Stimulated activated CD4-positive, alpha-beta T cell treated with anti-CD3 and anti-CD28 coated beads, Interleukin-15, amount 100 ng/mL, for 48 hours (primary cell): ENCODE measurements around the gene NOTCH3.

Experiments
- DNase-seq, 2 donors: peaks; one replicate each; pipeline ENCODE4 v3.0.0-alpha.2; 2020; ENCODE audit warnings: low read depth in 2 of 2

Gene NOTCH3

DNA sequence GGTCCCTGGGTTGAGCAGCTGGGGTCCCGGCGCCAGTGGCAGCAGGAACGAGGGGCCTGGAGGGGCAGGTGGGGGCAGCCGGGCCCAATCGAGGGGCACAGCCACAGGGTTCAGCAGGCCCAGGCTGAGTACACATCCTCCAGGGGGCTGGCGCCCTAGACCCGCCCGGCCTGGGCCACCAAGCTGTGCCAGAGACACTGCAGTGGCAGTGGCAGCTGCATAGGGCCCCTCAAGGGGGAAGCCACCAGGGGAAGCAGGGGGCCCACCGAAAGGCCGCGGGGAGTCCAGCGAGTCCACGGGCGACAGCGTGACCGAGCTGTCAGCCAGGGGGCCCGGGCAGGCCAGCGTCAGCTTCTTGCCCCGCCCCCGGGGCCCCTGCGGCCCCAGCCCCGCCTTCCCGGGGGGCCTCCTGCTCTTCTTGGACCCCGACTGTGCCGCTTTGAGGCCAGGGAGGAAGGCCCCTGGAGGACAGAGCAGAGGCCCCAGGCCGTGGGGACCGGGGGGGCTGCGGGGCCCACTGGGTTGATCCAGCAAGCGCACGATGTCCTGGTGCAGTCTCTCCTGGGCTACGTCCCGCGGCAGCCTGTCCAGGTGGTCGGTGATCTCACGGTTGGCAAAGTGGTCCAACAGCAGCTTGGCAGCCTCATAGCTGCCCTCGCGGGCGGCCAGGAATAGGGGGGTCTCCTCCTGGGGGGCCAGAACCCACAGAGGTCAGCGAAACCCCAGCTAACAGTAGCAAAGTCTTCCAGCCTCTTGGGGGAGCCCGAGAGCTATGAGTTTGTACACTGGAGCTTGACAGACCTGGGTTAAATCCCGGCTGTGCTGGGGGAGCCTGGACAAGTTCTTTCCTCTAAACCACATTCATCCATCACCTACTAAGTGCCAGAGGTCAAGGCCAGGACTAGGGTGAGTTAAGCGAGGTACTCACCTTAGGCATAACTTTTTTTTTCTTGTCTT, 39.5 kb downstream of the NOTCH3 start:
- DNase-seq: no peak

DNA sequence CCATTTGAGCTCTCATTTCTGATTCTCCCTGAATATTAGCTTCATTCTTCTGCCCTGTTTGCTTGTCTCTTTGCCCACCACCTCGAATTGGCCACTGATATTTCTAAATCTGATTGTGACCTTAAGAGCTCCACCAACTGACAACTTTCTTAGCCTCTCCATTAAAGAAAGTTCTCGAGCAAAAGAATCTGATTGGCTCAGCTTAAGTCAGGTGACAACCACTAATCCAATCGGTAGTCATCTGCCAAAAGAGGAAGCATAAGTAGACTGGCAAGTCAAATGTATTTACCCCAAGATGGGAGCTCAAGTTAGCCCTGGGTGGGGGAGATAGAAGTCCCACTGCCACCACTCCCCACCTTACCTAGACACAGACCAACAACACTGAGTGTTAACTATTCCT, 41.5 kb downstream of the NOTCH3 start:
- no peak for DNase-seq

DNA sequence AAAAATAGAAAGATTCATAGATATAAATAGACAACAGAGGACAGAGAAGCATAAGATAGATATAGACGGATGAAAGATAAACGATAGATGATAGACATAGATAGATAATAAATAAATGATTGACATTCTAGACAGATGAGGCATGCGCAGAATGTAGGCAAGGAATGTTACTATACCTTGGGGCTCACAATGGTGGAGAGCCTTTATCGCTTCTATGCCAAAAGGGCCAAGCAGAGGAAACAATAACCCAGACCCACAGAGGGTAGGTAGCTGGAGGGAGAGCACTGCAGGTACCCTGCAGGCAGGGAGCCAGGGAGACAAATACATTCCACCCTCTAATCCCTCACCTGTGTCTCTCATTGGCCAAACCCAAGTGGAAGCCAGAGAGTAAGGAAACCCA, 44.4 kb downstream of the NOTCH3 start:
- no peak for DNase-seq

DNA sequence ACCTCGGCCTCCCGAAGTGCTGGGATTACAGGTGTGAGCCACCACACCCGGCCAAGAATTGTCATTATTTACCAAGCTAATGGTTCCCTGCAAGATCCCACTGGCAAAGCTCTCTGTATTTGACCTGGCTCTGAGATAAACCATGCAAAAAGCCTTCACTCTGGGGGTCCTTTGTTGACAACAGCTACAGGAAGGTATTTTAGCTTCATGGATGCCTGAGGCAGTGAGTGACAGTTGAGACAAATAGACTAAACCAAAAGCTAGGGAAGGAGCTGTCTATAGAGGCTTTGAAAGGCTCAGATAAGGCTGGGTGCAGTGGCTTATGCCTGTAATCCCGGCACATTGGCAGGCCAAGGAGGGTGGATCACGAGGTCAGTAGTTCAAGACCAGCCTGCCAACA, 45.5 kb downstream of the NOTCH3 start:
- DNase-seq: no peak

DNA sequence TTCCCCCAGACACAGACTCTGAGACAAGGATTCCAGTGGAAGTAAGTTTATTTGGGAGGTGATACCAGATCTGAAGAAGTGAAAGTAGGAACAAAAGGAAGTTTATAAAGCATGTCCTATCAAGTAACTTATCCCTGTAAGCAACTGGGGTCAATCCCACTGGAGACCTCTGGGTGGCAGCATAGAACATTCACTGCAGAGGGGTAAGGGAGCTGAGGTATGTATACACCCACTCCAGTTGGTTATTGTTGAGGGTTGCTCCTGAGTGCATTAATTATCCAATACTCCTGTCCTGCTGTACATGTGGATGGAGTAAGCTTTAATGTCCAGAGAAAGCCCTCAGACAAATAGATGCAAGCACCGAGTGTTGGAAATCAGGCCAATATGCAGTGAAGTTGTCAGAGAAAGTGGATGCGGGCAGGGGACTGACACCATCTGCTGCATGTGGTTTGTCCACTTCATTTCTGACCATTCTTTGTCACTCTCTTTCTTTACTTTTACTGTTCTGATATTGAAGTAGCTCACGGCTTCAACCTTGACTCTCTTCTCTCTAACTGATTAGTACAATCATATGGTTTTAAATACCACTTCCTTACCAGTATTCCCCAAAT, 46.7 kb downstream of the NOTCH3 start:
- peak; percentile 11 to 38 for DNase-seq

DNA sequence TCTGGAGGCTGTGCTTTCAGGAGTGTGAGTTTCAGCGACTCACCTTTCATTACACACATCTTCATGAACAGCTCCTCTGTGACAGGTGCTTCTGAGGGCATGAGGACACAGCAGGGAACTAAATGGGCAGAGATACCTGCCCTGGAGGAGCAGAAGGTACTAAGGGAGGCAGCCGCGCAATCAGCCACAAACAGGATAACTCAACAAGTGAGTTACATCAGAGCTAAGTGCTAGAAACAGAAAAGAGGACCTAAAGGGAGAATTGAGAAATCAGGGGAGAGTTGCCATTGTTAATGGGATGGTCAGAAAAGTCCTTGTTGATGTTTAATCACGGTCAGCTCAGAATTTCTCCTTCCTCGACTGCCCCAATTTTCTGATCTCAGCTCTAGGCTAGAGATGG, 51.1 kb downstream of the NOTCH3 start:
- no peak for DNase-seq

DNA sequence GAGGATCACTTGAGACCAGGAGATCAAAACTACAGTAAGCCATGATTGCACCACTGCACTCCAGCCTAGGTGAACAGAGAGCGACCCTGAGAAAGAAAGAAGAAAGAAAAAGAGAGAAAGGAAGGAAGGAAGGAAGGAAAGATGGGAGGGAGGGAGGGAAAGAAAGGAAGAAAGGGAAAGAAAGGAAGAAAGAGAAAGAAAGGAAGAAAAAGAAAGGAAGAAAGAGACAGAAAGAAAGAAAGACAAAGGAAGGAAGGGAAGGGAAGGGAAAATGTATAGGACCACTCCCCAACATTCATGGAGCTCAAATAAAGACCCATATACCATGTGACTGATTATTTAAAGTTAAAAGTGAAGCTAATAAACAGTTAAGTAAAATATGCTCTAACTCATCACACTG, 53.7 kb downstream of the NOTCH3 start:
- no peak for DNase-seq

DNA sequence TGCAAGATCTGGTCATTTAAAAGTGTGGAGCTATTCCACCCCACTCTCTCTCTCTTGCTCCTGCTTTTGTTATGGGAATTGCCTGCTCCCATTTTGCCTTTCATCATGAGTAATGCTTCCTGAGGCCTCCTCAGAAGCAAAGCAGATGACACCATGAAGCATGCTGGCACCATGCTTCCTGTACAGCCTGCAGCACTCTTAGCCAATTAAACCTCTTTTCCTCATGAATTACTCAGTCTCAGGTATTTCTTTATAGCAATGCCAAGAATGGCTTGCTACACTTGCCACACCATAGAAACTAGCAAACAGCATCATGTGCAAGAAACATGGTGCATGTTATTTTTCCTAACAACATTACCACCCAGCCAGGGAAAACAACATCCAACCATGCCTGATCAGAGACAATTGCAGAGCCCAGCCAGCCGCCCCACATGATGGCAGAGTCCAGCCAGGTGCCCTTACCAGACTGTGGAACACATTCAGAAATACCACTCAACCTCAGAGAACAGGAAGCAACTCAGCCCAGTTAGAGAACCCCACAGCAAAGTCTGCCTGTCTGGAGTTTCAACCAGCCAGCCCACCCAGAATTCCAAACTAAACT, 56.6 kb downstream of the NOTCH3 start:
- no peak for DNase-seq

DNA sequence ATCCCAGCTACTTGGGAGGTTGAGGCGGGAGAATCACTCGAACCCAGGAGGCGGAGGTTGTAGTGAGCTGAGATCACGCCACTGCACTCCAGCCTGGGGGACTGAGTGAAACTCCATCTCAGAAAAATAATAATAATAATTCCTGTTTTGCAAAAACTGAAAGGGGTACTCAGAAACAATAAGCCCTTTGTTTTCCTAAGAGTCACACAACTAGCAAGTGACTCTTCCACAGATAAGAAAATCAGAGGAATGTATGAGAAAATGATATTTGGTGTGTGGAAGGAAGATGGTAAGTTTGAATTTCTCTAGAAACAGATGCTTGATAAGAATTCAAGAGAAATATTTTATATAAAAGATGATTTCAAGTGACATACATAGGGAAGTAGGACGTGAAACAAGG, 58.5 kb downstream of the NOTCH3 start:
- no peak for DNase-seq

DNA sequence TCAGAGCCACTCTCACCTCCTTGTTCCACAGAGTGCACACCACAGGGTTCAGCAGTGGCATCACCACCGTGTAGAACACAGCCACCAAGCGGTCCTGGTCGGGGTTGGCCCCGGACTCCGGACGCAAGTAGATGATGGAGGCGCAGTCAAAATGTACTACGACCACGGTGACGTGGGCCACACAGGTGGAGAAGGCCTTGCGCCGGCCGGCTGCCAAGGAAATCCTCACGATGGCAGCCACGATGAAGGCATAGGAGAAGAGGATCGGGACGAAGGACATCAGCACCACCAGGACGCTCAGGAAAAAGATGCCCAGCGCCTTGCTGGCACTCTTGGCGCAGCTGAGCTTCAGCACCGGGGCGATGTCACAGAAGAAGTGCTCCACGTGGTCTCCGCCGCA, 59.7 kb downstream of the NOTCH3 start:
- DNase-seq: no peak

DNA sequence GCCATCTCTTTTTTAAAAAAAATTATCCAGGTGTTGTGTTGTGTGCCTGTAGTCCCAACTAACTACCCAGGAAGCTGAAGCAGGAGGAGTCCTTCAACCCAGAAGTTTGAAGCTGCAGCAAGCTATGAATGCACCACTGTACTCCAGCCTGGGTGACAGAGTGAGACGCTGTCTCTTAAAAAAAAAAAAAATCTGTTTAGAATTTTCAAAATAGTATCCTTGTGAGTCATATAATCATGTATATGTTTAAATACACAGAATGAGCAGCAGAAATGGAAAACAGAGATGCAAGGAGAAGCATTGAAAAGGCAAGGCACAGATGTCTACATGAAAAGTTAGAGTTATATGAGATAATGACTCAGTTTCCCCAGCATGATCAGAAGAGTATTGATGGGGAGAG, 62.4 kb downstream of the NOTCH3 start:
- DNase-seq: no peak

DNA sequence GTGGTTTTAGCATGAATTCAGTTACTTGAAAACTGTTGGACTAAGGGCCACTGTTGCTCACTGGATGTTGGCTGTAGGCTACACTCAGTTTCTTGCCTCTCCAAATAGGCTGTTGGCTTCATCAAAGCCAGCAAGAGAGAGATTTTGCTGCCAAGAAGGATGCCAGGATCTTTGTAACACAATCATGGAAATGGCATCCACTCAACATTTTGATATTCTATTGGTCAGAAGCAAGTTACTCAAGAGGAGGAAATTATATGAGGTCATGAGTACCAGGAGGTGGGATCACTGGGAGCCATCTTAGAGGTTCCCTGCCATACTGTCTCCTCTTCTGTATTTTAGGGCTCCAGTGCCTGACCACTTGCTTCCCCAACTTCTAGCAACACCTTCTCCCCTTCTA, 63.0 kb downstream of the NOTCH3 start:
- DNase-seq: no peak

DNA sequence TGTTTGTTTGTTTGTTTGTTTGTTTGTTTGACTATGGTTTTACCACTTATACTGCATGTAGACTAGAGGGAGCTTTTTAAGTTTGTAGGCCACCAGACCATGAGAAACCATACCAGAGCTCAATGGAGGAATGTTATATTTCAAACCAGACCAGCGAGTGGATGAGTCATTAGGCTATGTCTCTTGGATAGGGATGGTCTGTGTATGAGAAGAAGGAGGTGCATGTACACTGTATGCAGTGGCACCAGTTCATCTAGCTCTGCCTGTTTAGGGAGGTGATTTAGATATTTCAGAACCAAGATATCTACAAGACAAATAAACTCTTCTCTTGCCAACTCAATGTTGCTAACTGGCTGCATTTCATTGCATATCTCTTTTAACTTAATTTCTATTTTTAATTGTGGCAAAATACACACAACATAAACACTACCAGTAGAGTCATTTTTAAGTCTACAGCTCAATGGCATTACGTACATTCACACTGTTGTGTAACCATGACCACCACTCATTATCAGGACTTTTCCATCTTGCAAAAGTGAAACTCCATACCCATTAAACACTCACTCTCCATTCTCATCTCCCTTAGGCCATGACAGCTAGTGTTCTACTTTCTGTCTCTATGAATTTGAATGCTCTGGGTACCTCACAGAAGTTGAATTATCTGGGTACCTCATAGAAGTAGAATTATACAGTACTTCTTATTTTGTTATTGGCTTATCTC, 64.4 kb downstream of the NOTCH3 start:
- no peak for DNase-seq

DNA sequence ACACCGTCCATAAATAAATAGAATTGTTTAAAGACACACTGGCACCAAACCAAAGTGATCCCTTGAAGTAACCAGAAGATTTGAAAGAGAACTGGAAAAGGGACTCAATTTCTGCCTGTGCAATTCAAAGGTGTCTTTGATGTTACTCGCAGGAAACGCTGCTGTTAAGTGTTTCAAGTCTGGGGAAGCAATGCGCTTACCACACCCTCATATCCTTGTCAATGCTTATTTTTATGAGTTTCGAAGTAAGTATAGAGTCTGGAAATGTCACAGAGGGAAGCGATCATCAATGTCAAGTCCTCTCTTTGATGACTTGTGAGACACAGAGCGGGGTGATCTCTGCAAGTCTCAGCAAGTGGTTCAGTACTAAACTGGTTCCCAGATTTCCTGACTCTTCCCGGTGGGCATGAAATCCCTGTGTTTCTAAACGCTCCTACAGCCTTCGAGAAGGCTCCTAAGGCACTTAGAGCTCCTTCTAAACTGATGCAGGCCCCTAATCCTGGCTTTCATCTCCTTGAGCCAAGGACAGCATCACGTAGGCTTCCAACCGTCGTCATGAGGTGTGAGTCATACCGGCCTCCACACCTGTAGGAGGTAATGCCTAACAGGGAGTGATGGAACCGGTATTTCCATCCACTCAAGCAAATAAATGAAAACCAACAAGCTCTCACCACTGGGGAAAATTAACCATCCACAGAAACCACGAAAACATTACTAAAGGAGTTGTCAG, 70.8 kb downstream of the NOTCH3 start:
- DNase-seq: peak; percentile 26 to 45

DNA sequence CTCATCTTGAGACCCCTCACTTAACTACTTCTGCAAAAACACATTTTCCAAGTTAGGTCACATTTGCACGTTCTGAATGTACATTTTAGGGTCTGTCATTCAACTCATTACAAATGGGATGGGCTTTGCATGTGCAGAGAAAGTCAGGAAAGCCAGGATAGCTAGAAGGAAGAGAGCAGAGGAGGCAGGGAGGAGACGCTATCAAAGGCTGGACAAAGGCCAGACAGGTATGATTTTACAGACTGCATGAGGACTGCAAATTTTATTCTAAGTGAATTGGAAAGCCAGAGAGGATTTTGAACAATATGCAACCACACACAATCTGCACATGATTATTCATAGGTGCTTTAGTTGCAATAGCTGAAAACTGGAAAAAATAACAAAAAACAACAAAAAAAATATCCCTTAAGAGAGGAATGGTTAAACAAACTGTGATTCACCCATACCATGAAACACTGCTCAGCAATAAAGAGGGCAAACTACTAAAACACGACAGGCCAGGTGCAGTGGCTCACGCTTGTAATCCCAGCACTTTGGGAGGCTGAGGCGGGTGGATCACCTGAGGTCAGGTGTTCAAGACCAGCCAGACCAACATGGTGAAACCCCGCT, 72.5 kb downstream of the NOTCH3 start:
- no peak for DNase-seq

DNA sequence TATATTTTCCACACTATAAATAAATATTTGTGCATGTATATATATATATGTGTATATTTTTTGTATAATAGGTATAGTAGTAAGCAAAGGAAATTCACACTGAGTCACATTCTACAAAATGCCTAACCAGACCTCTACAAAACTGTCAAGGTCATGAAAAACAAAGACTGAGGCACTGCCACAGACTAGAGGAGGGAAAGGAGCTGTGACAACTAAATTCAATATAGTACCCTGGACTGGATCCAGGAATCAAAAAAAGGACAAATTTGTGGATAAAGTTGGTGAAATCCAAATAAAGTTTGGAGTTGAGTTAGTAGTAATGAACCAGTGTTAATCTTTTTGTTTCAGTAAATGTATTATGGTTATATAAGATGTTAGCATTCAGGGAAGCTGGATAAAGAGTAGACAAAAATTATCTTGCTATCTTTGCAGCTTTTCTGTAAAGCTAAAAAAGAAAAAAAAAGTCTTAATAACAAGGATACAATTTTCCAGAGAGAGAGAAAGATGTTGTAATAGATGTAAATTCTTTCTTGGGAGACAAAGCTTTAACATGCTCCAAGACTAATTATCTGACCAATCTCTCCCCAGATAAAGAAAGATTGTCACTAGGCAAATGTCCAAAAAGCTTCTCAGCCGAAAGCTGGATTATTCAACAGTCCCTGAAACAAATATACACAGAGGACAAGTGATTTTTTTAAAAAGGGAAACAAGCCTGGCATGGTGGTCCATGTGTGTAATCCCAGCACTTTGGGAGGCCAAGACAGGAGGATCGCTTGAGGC, 74.5 kb downstream of the NOTCH3 start:
- no peak for DNase-seq

DNA sequence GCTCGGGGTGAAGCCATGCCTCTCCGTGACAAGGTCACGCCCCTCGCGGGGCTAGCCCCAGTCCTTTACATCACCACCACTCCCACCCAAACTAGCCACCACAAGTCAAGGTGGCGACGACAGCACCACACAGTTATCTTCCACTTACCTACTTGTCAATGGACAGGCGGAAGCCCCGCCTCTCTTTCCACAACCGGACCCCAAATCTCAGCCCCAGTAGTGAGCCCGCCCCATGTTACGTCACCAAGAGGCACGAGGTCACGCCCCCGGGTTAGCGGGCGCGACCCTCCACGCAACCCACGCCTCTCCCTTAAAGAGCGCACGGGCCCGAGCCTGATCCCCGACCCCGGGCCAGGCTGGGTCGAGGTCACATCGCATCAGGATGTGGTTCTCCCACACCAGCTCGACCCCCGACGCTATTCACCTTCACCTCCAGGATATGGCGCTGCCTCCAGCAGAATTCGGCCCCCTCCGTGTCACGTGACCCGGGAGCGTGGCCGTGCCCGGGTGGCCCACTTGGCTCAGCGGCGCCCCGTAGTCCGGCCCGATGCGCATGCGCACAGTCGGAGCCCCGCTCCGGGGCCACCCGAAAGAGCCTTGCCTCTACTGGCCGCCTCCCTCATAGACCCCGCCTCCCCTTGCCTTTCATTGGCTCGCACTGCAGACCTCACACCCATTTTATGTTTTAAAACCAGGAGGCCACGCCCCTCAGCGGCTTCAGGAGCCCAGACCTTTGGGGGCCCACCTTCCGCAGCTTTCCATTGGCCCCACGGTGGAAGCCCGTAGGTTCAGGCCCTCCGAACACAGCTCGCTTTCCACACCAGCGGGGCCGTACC, 75.3 kb downstream of the NOTCH3 start:
- DNase-seq: peak; percentile 98

DNA sequence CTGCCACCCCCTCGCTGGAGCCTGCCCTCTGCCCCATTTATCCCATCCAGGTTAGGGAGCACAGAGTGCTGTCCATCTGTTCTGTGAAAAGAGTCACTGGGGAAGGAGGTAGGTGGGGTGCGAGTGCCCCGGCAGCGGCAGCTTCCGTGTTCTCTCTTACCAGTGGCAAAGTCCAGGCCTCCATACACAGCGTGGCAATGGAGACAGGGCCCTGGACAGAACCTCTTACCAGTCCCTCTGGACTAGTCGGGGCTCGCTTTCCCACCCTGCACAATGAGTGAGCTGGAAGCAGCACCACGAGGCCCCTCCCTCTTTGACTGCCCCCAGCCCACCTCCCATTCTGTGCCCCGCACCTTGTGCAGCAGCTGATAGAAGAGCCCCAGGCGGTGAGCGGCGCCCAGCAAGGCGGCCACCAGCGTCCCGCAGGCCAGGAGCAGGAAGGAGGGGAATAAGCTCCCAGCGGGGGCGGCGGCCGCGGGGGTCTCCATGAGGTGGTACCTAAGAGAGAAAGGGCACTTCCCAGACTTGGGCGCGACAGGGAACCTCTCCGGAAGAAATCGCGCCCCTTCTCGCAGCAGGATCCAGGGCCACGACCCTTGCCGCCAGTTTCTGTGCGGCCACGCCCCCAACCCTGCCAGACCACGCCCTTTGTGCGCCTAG, 76.1 kb downstream of the NOTCH3 start:
- no peak for DNase-seq

DNA sequence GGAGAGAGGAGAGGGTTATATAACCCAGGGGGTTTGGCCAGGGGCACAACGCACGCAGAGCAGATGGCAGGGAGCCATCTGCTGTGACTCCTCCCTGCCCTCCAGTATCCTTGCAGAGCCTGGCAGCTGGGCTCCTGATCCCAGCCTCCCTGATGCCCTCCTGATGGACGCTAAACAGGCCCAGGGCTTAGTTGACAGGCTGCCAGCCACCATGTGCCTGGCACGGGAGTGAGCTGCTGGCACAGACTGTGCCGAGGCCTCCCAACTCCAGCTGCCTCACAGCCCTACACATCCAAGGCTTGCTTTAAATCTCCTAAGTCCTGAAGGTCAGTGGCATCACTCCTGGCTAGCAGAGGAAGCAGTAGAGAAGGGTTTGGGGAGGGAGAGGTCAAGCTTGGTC, 76.9 kb downstream of the NOTCH3 start:
- no peak for DNase-seq
